H1 (cell line): ENCODE results near the gene CAMKMT. TPM values are rescaled to one million over a fixed set of nuclear protein-coding genes. Genes with fewer than 3 reads are reported as not detected.

Source experiments
- CTCF ChIA-PET: fragments of 300-600 bp; sonication (Branson Sonifier 250); formaldehyde crosslinking; loops from one replicate; lab custom pipeline; 2021; ENCODE audit not compliant: partially characterized antibody; lab: Charles Lee
- POLR2A ChIA-PET: fragments of 300-600 bp; sonication (Branson Sonifier 250); formaldehyde crosslinking; loops from one replicate; lab custom pipeline; 2021; ENCODE audit warnings: inconsistent platforms; ENCODE audit not compliant: partially characterized antibody; lab: Charles Lee
- DNase-seq, 2 experiments: peaks; one replicate each; pipeline versions ENCODE4 v3.0.0 to v3.0.0-alpha.2; 2010 to 2022; ENCODE audit warnings: low spot score in 2 of 2, low read depth in 1 of 2, mixed read lengths in 1 of 2
- FAIRE-seq: peaks from 2 replicates; lab custom pipeline; 2011; peaks lifted over from hg19 to GRCh38; lab: Jason Lieb, UNC
- H2AFZ ChIP-seq: 2 replicates; pipeline ENCODE4 v1.8.1; 2012; ENCODE audit warnings: low read length, inconsistent platforms
- H2AK5ac ChIP-seq: 2 replicates; pipeline ENCODE4 v1.6.1; 2013; ENCODE audit warnings: low read depth, low read length
- H2BK120ac ChIP-seq: replicated peaks from 2 replicates; pipeline ENCODE3; 2013; ENCODE audit warnings: low read depth, low read length, inconsistent platforms
- H2BK12ac ChIP-seq: 2 replicates; pipeline ENCODE4 v1.6.1; 2013; ENCODE audit warnings: low read depth, low read length
- H2BK15ac ChIP-seq: 2 replicates; pipeline ENCODE4 v1.6.1; 2013; ENCODE audit warnings: low read length
- H2BK20ac ChIP-seq: 2 replicates; pipeline ENCODE4 v1.6.1; 2013; ENCODE audit warnings: low read length
- H2BK5ac ChIP-seq: 2 replicates; pipeline ENCODE4 v1.6.1; 2013; ENCODE audit warnings: low read depth, low read length
- H3K14ac ChIP-seq: 2 replicates; pipeline ENCODE4 v1.6.1; 2013; ENCODE audit warnings: inconsistent platforms; ENCODE audit not compliant: insufficient read length
- H3K18ac ChIP-seq: 2 replicates; pipeline ENCODE4 v1.6.1; 2013; ENCODE audit warnings: low read length; ENCODE audit errors: extremely low read depth
- H3K23ac ChIP-seq: 2 replicates; pipeline ENCODE4 v1.6.1; 2013; ENCODE audit warnings: inconsistent platforms; ENCODE audit not compliant: insufficient read length
- H3K23me2 ChIP-seq: 2 replicates; pipeline ENCODE4 v1.6.1; 2013; ENCODE audit warnings: low read depth, low read length
- H3K27ac ChIP-seq: 2 replicates; pipeline ENCODE4 v1.6.1; 2011; ENCODE audit warnings: low read depth, low read length, inconsistent platforms
- H3K27me3 ChIP-seq, 4 experiments: replicated peaks in 1 of 4; 1 replicate in 1 of 4; 2 replicates in 3 of 4; pipeline versions ENCODE4 v1.6.1 to v1.8.1; 2011 to 2013; ENCODE audit warnings: low read length in 3 of 4, mild to moderate bottlenecking in 3 of 4, inconsistent platforms in 2 of 4, mixed read lengths in 2 of 4, moderate library complexity in 1 of 4; ENCODE audit not compliant: control insufficient read depth in 3 of 4, insufficient read depth in 3 of 4; ENCODE audit errors: extremely low read depth in 1 of 4
- H3K36me3 ChIP-seq, 4 experiments: 2 replicates each; pipeline versions ENCODE4 v1.6.1 to v1.8.1; 2011 to 2013; ENCODE audit warnings: mild to moderate bottlenecking in 4 of 4, low read length in 3 of 4, moderate library complexity in 2 of 4, control low read depth in 1 of 4, inconsistent platforms in 1 of 4; ENCODE audit not compliant: insufficient read depth in 4 of 4, control insufficient read depth in 2 of 4
- H3K4ac ChIP-seq: replicated peaks from 2 replicates; pipeline ENCODE3; 2013; ENCODE audit warnings: low read length, low read depth, mixed read lengths, inconsistent platforms; ENCODE audit not compliant: insufficient read length
- H3K4me1 ChIP-seq, 4 experiments: replicated peaks in 1 of 4; 1 replicate in 1 of 4; 2 replicates in 3 of 4; pipeline versions ENCODE4 v1.6.1 to v1.8.1; 2011 to 2013; ENCODE audit warnings: low read length in 3 of 4, inconsistent platforms in 2 of 4, mixed read lengths in 1 of 4; ENCODE audit not compliant: insufficient read depth in 4 of 4, control insufficient read depth in 3 of 4
- H3K4me2 ChIP-seq, 2 experiments: 2 replicates each; pipeline versions ENCODE4 v1.6.1 to v1.8.1; 2011 to 2013; ENCODE audit warnings: low read depth in 2 of 2, low read length in 2 of 2, control low read depth in 1 of 2, inconsistent platforms in 1 of 2, mild to moderate bottlenecking in 1 of 2; ENCODE audit not compliant: insufficient read depth in 1 of 2
- H3K4me3 ChIP-seq, 4 experiments: fragments of 200-600, 300-600 bp in 1 of 4; sonication (generic), shearing (Covaris generic), sonication (Bioruptor Twin) in 1 of 4; 2 replicates each; pipeline versions ENCODE4 v1.5.1 to v1.8.1; 2011 to 2016; ENCODE audit warnings: low read length in 4 of 4, low read depth in 3 of 4, control low read depth in 2 of 4, inconsistent platforms in 2 of 4, mild to moderate bottlenecking in 2 of 4, mixed read lengths in 1 of 4, moderate library complexity in 1 of 4; ENCODE audit not compliant: insufficient read depth in 2 of 4; ENCODE audit errors: extremely low read depth in 1 of 4
- H3K56ac ChIP-seq: replicated peaks from 2 replicates; pipeline ENCODE3; 2013; ENCODE audit warnings: low read depth, mild to moderate bottlenecking, mixed read lengths, low read length, inconsistent platforms; ENCODE audit not compliant: insufficient read length
- H3K79me1 ChIP-seq: 2 replicates; pipeline ENCODE4 v1.6.1; 2013; ENCODE audit warnings: low read depth, low read length, control low read depth
- H3K79me2 ChIP-seq, 2 experiments: 2 replicates each; pipeline versions ENCODE4 v1.6.1 to v1.8.1; 2012 to 2013; ENCODE audit warnings: low read length in 2 of 2, mild to moderate bottlenecking in 2 of 2, inconsistent platforms in 1 of 2; ENCODE audit not compliant: insufficient read depth in 2 of 2, control insufficient read depth in 1 of 2
- H3K9ac ChIP-seq, 4 experiments: replicated peaks in 1 of 4; 1 replicate in 1 of 4; 2 replicates in 3 of 4; pipeline versions ENCODE4 v1.6.1 to v1.8.1; 2011 to 2013; ENCODE audit warnings: low read depth in 3 of 4, low read length in 3 of 4, control low read depth in 2 of 4, mild to moderate bottlenecking in 2 of 4, moderate library complexity in 2 of 4, inconsistent platforms in 1 of 4; ENCODE audit errors: extremely low read depth in 1 of 4
- H3K9me3 ChIP-seq, 2 experiments: 2 replicates each; pipeline versions ENCODE4 v1.6.1 to v1.8.1; 2012 to 2013; ENCODE audit warnings: mild to moderate bottlenecking in 2 of 2, moderate library complexity in 2 of 2, control low read depth in 1 of 2, inconsistent platforms in 1 of 2, low read depth in 1 of 2, low read length in 1 of 2, mixed read lengths in 1 of 2; ENCODE audit not compliant: insufficient read depth in 2 of 2
- H4K20me1 ChIP-seq, 2 experiments: replicated peaks in 1 of 2; 2 replicates each; pipeline versions ENCODE3 to v1.8.1; 2011 to 2013; ENCODE audit warnings: inconsistent platforms in 2 of 2, low read length in 2 of 2, mild to moderate bottlenecking in 1 of 2; ENCODE audit not compliant: insufficient read depth in 2 of 2, control insufficient read depth in 1 of 2
- H4K5ac ChIP-seq: 2 replicates; pipeline ENCODE4 v1.6.1; 2013; ENCODE audit warnings: low read length, low read depth, mixed read lengths, inconsistent platforms; ENCODE audit not compliant: insufficient read length
- H4K8ac ChIP-seq: 2 replicates; pipeline ENCODE4 v1.8.0; 2013; ENCODE audit warnings: mild to moderate bottlenecking, moderate library complexity, low read length, inconsistent platforms; ENCODE audit not compliant: insufficient read depth; ENCODE audit errors: extremely low read depth
- H4K91ac ChIP-seq: replicated peaks from 2 replicates; pipeline ENCODE3; 2013; ENCODE audit warnings: low read length, mixed read lengths, inconsistent platforms; ENCODE audit not compliant: insufficient read length
- CBX8 ChIP-seq: fragments of 300-800, 300-1000 bp; sonication (generic); IDR thresholded peaks from 2 replicates; pipeline ENCODE4 v1.7.1; 2016; ENCODE audit warnings: low read depth, low read length, borderline replicate concordance
- CREB1 ChIP-seq: IDR thresholded peaks from 2 replicates; pipeline ENCODE4 v1.6.1; 2012; ENCODE audit warnings: inconsistent platforms
- EZH2 ChIP-seq: fragments of 200-600 bp; sonication (generic); IDR thresholded peaks from 2 replicates; pipeline ENCODE4 v1.7.1; 2012; ENCODE audit warnings: low read depth, mild to moderate bottlenecking, moderate library complexity, low read length, inconsistent platforms; ENCODE audit not compliant: severe bottlenecking
- GABPA ChIP-seq: IDR thresholded peaks from 2 replicates; pipeline ENCODE4 v1.6.1; 2011; ENCODE audit warnings: mild to moderate bottlenecking, low read length, moderate library complexity, borderline replicate concordance; ENCODE audit not compliant: insufficient read depth
- HDAC2 ChIP-seq, 2 experiments: fragments of 300-600 bp in 1 of 2; sonication (generic) in 1 of 2; IDR thresholded peaks; 2 replicates each; pipeline ENCODE4 v1.6.1; 2011 to 2012; ENCODE audit warnings: low read depth in 2 of 2, low read length in 2 of 2, mild to moderate bottlenecking in 2 of 2, moderate library complexity in 2 of 2, borderline replicate concordance in 1 of 2, inconsistent platforms in 1 of 2
- RBBP5 ChIP-seq: IDR thresholded peaks from 2 replicates; pipeline ENCODE4 v1.7.1; 2012; ENCODE audit warnings: low read depth, mild to moderate bottlenecking, inconsistent platforms, low read length, moderate library complexity, borderline replicate concordance
- SIN3A ChIP-seq, 2 experiments: IDR thresholded peaks in 1 of 2; conservative IDR thresholded peaks in 1 of 2; 2 replicates each; pipeline ENCODE4 v1.6.1; 2011 to 2012; ENCODE audit warnings: low read length in 2 of 2, improper control_type of control experiment in 1 of 2, low read depth in 1 of 2, mild to moderate bottlenecking in 1 of 2
- YY1 ChIP-seq: IDR thresholded peaks from 2 replicates; pipeline ENCODE4 v1.6.1; 2011; ENCODE audit warnings: low read depth, mild to moderate bottlenecking, low read length
- WGBS, 2 experiments: shearing (Covaris generic) in 1 of 2; methylation state at CpG; one replicate each; pipeline versions ENCODE4 v1.1.6 to v1.1.7; 2013 to 2015; ENCODE audit warnings: low lambda C conversion rate in 2 of 2, mixed read lengths in 2 of 2, inconsistent platforms in 1 of 2, low coverage in 1 of 2, missing lambda C conversion rate in 1 of 2; ENCODE audit not compliant: insufficient replicate concordance in 2 of 2, insufficient coverage in 1 of 2, insufficient read length in 1 of 2; ENCODE audit errors: extremely low coverage in 1 of 2, missing lambda C conversion rate in 1 of 2; 5-methylcytosine and 5-hydroxymethylcytosine counted together
- polyA plus RNA-seq, 7 experiments: library from polyadenylated mRNA; depleted of rRNA in 3 of 7; stranded (reverse) in 5 of 7; unstranded in 2 of 7; fragments of >200 nt in 5 of 7; fragments of 200-250 nt in 2 of 7; gene quantifications; 1 replicate in 5 of 7; 2 replicates in 1 of 7; 4 replicates in 1 of 7; pipeline versions ENCODE4 v1.2.1 to v1.2.3, GENCODE V29; 2011 to 2013; ENCODE audit warnings: missing spikeins in 2 of 7, mixed read lengths in 2 of 7
- total RNA-seq: library from RNA; stranded (reverse); fragmentation: NEBNext Ultra II Directional; extraction: Animal tissue kit (Norgen Biotek cat#: 25700); gene quantifications from 2 replicates; pipeline ENCODE4 v1.2.1, GENCODE V29; 2021
- TF ChIP-seq, protein P1 (sequence below): IDR thresholded peaks from 2 replicates; pipeline ENCODE4 v1.6.1; 2012; ENCODE audit warnings: low read length, inconsistent platforms
- TF ChIP-seq, protein P2 (sequence below): IDR thresholded peaks from 2 replicates; pipeline ENCODE4 v1.6.1; 2011; ENCODE audit warnings: low read length, improper control_type of control experiment

Gene CAMKMT
- total and polyA plus RNA-seq, 2 of the 8 experiments (the other 6 are each of a cell fraction or from before 2014, with no cell fraction given), result 14.7 to 22.4 TPM

DNA sequence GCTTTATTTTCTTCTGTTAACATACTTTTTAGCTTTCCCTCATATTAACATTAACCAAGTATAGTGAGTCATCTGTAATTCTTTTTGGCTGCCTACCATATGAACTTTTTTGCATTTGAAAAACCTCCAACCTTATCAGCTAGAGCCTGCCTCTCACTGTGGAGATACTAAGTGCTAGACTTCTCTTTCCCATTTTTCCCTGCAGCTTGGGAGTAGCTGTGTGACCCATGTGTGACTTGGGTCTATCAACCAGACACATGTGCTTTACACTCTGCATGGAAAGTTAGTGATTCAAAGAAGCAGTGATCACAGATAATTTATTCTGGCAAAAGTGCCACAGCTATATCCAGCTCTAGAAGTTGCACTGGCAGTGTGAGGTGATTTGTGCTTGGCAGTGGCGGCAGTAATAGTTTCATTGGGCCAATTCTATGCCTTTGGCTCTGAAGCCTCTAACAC lies 36.7 kb upstream of the CAMKMT start:
- H3K36me3 ChIP-seq, result peaks cover 0 to 52% (median 28%) of the 10 kb centered on the region in 4 experiments; a peak in 7 of 8 replicates
- no peaks in the 10 kb centered on the region for H3K27me3 ChIP-seq
- CTCF ChIA-PET, result interaction anchor here (0.6 to 0.7 kb wide), 2 partner anchors 123 to 280 kb away, joined by 3 read pairs; no protein-coding TSS in a partner anchor
- no peak overlapping the region for H3K4ac ChIP-seq
- H3K56ac ChIP-seq, result no peak overlapping the region
- POLR2A ChIA-PET, result no interaction called here
- no peaks in the 10 kb centered on the region for H4K20me1 ChIP-seq
- WGBS, 2 experiments, result 92% methylated on average over 1 of the region's 1 CpG; no CpG with 5 or more reads in 1 of the 2 experiments
- DNase-seq, result no peak
- H2BK120ac ChIP-seq, result no peak overlapping the region
- no peak overlapping the region for H2BK20ac ChIP-seq
- no peaks in the 10 kb centered on the region for H3K79me1 ChIP-seq
- no peak overlapping the region for H4K5ac ChIP-seq
- no peak overlapping the region for H3K27ac ChIP-seq
- H4K91ac ChIP-seq, result no peak overlapping the region
- peaks cover 0 to 3% (median 1%) of the 10 kb centered on the region in 4 experiments; a peak in 1 of 7 replicates for H3K4me1 ChIP-seq
- no peak overlapping the region for H3K14ac ChIP-seq
- H3K4me2 ChIP-seq, result no peak overlapping the region
- H2AFZ ChIP-seq, result no peak overlapping the region
- H3K4me3 ChIP-seq, result no peak overlapping the region
- no peaks in the 10 kb centered on the region for H3K23me2 ChIP-seq
- no peak overlapping the region for H3K18ac ChIP-seq
- H3K9me3 ChIP-seq, result no peaks in the 10 kb centered on the region
- H4K8ac ChIP-seq, result no peak overlapping the region
- H3K79me2 ChIP-seq, result no peaks in the 10 kb centered on the region
- no peak overlapping the region for H2BK12ac ChIP-seq
- H2BK15ac ChIP-seq, result no peak overlapping the region
- H3K9ac ChIP-seq, result no peak overlapping the region
- no peak for FAIRE-seq
- no peak overlapping the region for H2BK5ac ChIP-seq
- no peak overlapping the region for H2AK5ac ChIP-seq
- H3K23ac ChIP-seq, result no peak overlapping the region
- TF ChIP-seq, protein P1, sequence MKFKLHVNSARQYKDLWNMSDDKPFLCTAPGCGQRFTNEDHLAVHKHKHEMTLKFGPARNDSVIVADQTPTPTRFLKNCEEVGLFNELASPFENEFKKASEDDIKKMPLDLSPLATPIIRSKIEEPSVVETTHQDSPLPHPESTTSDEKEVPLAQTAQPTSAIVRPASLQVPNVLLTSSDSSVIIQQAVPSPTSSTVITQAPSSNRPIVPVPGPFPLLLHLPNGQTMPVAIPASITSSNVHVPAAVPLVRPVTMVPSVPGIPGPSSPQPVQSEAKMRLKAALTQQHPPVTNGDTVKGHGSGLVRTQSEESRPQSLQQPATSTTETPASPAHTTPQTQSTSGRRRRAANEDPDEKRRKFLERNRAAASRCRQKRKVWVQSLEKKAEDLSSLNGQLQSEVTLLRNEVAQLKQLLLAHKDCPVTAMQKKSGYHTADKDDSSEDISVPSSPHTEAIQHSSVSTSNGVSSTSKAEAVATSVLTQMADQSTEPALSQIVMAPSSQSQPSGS, result no peak
- TF ChIP-seq CREB1 (no peak), HDAC2 (IDR thresholded peaks at IDR 0.05; ENCODE audit: borderline replicate concordance in 1 of 2, low read depth in 2 of 2, low read length in 2 of 2) (no peak), CBX8 (no peak), EZH2 (no peak), SIN3A (conservative IDR thresholded peaks at IDR 0.05 in 1 of 2, IDR thresholded peaks at IDR 0.05 in 1 of 2; ENCODE audit: low read depth in 1 of 2, low read length in 2 of 2) (no peak), RBBP5 (no peak), GABPA (no peak), YY1 (no peak)
- TF ChIP-seq, protein P2, sequence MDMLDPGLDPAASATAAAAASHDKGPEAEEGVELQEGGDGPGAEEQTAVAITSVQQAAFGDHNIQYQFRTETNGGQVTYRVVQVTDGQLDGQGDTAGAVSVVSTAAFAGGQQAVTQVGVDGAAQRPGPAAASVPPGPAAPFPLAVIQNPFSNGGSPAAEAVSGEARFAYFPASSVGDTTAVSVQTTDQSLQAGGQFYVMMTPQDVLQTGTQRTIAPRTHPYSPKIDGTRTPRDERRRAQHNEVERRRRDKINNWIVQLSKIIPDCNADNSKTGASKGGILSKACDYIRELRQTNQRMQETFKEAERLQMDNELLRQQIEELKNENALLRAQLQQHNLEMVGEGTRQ, result no peak
